Testis (tissue), 3 donors: Measurements from ENCODE around the gene CDH13. TPM values are rescaled to one million over a fixed set of nuclear protein-coding genes. Genes with fewer than 3 reads are reported as not detected.

Experiments
- DNase-seq: peaks from one replicate; pipeline ENCODE4 v3.0.0-alpha.2; 2019
- H3K27ac ChIP-seq, 2 donors: fragments of 200-600 bp; sonication (generic); one replicate each; pipeline ENCODE4 v1.5.1; 2019
- H3K27me3 ChIP-seq: fragments of 200-600 bp; sonication (generic); one replicate; pipeline ENCODE4 v1.5.1; 2019
- H3K36me3 ChIP-seq: fragments of 200-600 bp; sonication (generic); one replicate; pipeline ENCODE4 v1.5.1; 2017; ENCODE audit warnings: low read depth; ENCODE audit errors: missing control alignments
- H3K4me1 ChIP-seq: fragments of 200-600 bp; sonication (generic); one replicate; pipeline ENCODE4 v1.5.1; 2019
- H3K4me3 ChIP-seq, 2 donors: fragments of 200-600 bp; sonication (generic); one replicate each; pipeline ENCODE4 v1.5.1; 2017 to 2019
- H3K9me3 ChIP-seq: fragments of 200-600 bp; sonication (generic); one replicate; pipeline ENCODE4 v1.5.1; 2017
- CTCF ChIP-seq, 3 experiments: fragments of 450-650 bp in 2 of 3; fragments of 200-600 bp in 1 of 3; sonication (generic) in 1 of 3; IDR thresholded peaks; one replicate each; pipeline ENCODE4 v1.5.1; 2016 to 2019; ENCODE audit warnings: antibody characterized with exemption in 3 of 3, mild to moderate bottlenecking in 2 of 3, moderate library complexity in 1 of 3
- POLR2A ChIP-seq: fragments of 450-650 bp; IDR thresholded peaks from one replicate; pipeline ENCODE4 v1.6.1; 2017; ENCODE audit warnings: antibody characterized with exemption, mild to moderate bottlenecking, moderate library complexity
- WGBS, 2 donors: methylation state at CpG; one replicate each; pipeline ENCODE4 v1.1.5; 2018; 5-methylcytosine and 5-hydroxymethylcytosine counted together
- intact Hi-C: fragments of 100-400 bp; cut with DNase I; formaldehyde crosslinking; loops from one replicate; pipeline ENCODE4 v1.15.1; 2023; ENCODE audit warnings: low total_unique reads
- polyA plus RNA-seq: library from polyadenylated mRNA; stranded (reverse); fragments of 350-450 nt; fragmentation: Illumina TruSeq; extraction: RNeasy Lipid Tissue Mini Kit (QIAGEN cat#74804); gene quantifications from one replicate; pipeline ENCODE4 v1.2.3, GENCODE V29; 2014; ENCODE audit warnings: low read depth, low replicate concordance; ENCODE audit not compliant: insufficient read depth
- total RNA-seq, 2 donors: library from RNA; depleted of rRNA; stranded (reverse); fragments of >200 nt; gene quantifications; one replicate each; pipeline ENCODE4 v1.2.3, GENCODE V29; 2016

CDH13 gene
- total and polyA plus RNA-seq, 3 donors from 2014 or later = 1.2 to 11.1 (median 2.0) TPM

- H3K36me3 ChIP-seq = no peaks in the 10 kb centered on the region
- H3K9me3 ChIP-seq = no peaks in the 10 kb centered on the region
- H3K27ac ChIP-seq = no peak overlapping the region
- intact Hi-C loops = no loop called here
- WGBS, 2 donors = 61 to 75% methylated on average over 12 to 13 of the region's 13 CpGs
- no peaks in the 10 kb centered on the region for H3K27me3 ChIP-seq
- no peaks in the 10 kb centered on the region for H3K4me1 ChIP-seq
- TF ChIP-seq POLR2A = no peak
- no peak for TF ChIP-seq CTCF (IDR thresholded peaks at IDR 0.05)
- DNase-seq = no peak
- no peak overlapping the region for H3K4me3 ChIP-seq
Observed at GRCh38 chr16:83549316-83550182, 922.8 kb downstream of the CDH13 start.

GRCh38 chr16:83550183-83550569 lies 923.4 kb downstream of the CDH13 start:
- no peak overlapping the region for H3K4me3 ChIP-seq
- no peaks in the 10 kb centered on the region for H3K36me3 ChIP-seq
- no peak for DNase-seq
- 62 to 72% methylated on average over 4 of the region's 4 CpGs for WGBS, 2 donors
- intact Hi-C loops = no loop called here
- TF ChIP-seq CTCF (IDR thresholded peaks at IDR 0.05) (no peak), POLR2A (no peak)
- H3K27me3 ChIP-seq = no peaks in the 10 kb centered on the region
- H3K27ac ChIP-seq = no peak overlapping the region
- no peaks in the 10 kb centered on the region for H3K9me3 ChIP-seq
- no peaks in the 10 kb centered on the region for H3K4me1 ChIP-seq

- DNase-seq = no peak
Observed at GRCh38 chr16:83552228-83552627, 925.5 kb downstream of the CDH13 start.

GRCh38 chr16:83552930-83553329 lies 926.2 kb downstream of the CDH13 start:
- no peaks in the 10 kb centered on the region for H3K36me3 ChIP-seq
- no peak overlapping the region for H3K27ac ChIP-seq
- no peaks in the 10 kb centered on the region for H3K9me3 ChIP-seq
- H3K27me3 ChIP-seq = no peaks in the 10 kb centered on the region
- no peak for DNase-seq
- intact Hi-C loops = no loop called here
- TF ChIP-seq POLR2A (no peak), CTCF (IDR thresholded peaks at IDR 0.05) (no peak)
- H3K4me3 ChIP-seq = no peak overlapping the region
- 72 to 86% methylated on average over 10 of the region's 10 CpGs for WGBS, 2 donors
- no peaks in the 10 kb centered on the region for H3K4me1 ChIP-seq

More at GRCh38 chr16:83552228-83552627, 925.5 kb downstream of the CDH13 start:
- intact Hi-C loops = no loop called here
- H3K27me3 ChIP-seq = no peaks in the 10 kb centered on the region
- H3K27ac ChIP-seq = no peak overlapping the region
- no peaks in the 10 kb centered on the region for H3K36me3 ChIP-seq
- H3K9me3 ChIP-seq = no peaks in the 10 kb centered on the region
- no peak for TF ChIP-seq CTCF (IDR thresholded peaks at IDR 0.05)
- no peak for TF ChIP-seq POLR2A
- no peaks in the 10 kb centered on the region for H3K4me1 ChIP-seq
- no peak overlapping the region for H3K4me3 ChIP-seq
- 72 to 84% methylated on average over 3 of the region's 3 CpGs for WGBS, 2 donors

GRCh38 chr16:83554096-83554495 lies 927.3 kb downstream of the CDH13 start:
- no peak overlapping the region for H3K27ac ChIP-seq
- H3K36me3 ChIP-seq = no peaks in the 10 kb centered on the region
- intact Hi-C loops = no loop called here
- no peaks in the 10 kb centered on the region for H3K27me3 ChIP-seq
- no peaks in the 10 kb centered on the region for H3K9me3 ChIP-seq
- H3K4me3 ChIP-seq = no peak overlapping the region
- 84 to 85% methylated on average over 3 of the region's 3 CpGs for WGBS, 2 donors
- TF ChIP-seq POLR2A (no peak), CTCF (IDR thresholded peaks at IDR 0.05) (no peak)
- no peaks in the 10 kb centered on the region for H3K4me1 ChIP-seq
- DNase-seq = no peak
